HepG2 (cell line): ENCODE results near the gene FGFR2.

Experiments used
- BRCA1 ChIP-seq: sonication (generic); formaldehyde crosslinking; IDR thresholded peaks from 2 replicates; pipeline ENCODE4 v1.4.0; 2020; ENCODE audit warnings: missing genetic modification reagents
- EED ChIP-seq: sonication (generic); formaldehyde crosslinking; IDR thresholded peaks from 2 replicates; pipeline ENCODE4 v1.5.0; 2020; ENCODE audit warnings: mild to moderate bottlenecking, missing genetic modification reagents
- EHMT2 ChIP-seq: fragments of 200-600 bp; sonication (generic); IDR thresholded peaks from 2 replicates; pipeline ENCODE4 v1.7.0; 2017; ENCODE audit warnings: antibody characterized with exemption, low read depth, low read length, borderline replicate concordance
- EP300 ChIP-seq, 3 experiments: sonication (generic) in 1 of 3; formaldehyde crosslinking in 1 of 3; IDR thresholded peaks; 2 replicates each; pipeline versions ENCODE4 v1.5.1 to v1.6.1; 2011 to 2020; ENCODE audit warnings: low read depth in 2 of 3, low read length in 2 of 3, borderline replicate concordance in 1 of 3, improper control_type of control experiment in 1 of 3, mild to moderate bottlenecking in 1 of 3, missing genetic modification reagents in 1 of 3, moderate library complexity in 1 of 3
- FOSL1 ChIP-seq: sonication (generic); formaldehyde crosslinking; IDR thresholded peaks from 2 replicates; pipeline ENCODE4 v1.9.0; 2021; ENCODE audit warnings: missing genetic modification reagents, borderline replicate concordance
- GATAD1 ChIP-seq: IDR thresholded peaks from 2 replicates; pipeline ENCODE4 v1.6.1; 2016; ENCODE audit warnings: missing genetic modification reagents, missing compliant biosample characterization
- KAT7 ChIP-seq: IDR thresholded peaks from 2 replicates; pipeline ENCODE4 v1.6.1; 2018; ENCODE audit warnings: borderline replicate concordance, missing compliant biosample characterization
- RFX5 ChIP-seq: IDR thresholded peaks from 2 replicates; pipeline ENCODE4 v1.6.1; 2011; ENCODE audit warnings: low read depth, low read length, improper control_type of control experiment
- SSRP1 ChIP-seq: IDR thresholded peaks from 2 replicates; pipeline ENCODE4 v1.6.1; 2016; ENCODE audit warnings: control low read depth
- U2AF2 ChIP-seq: fragments of 200-400 bp; formaldehyde crosslinking; IDR thresholded peaks from 2 replicates; pipeline ENCODE4 v1.6.1; 2017; ENCODE audit warnings: low read depth, mild to moderate bottlenecking, low read length
- ZNF562 ChIP-seq: sonication (generic); formaldehyde crosslinking; IDR thresholded peaks from 2 replicates; pipeline ENCODE4 v1.8.0; 2022; ENCODE audit warnings: missing genetic modification reagents, borderline replicate concordance
- TF ChIP-seq, protein P1 (sequence below): sonication (generic); formaldehyde crosslinking; IDR thresholded peaks from 2 replicates; pipeline ENCODE4 v1.5.0; 2020; ENCODE audit warnings: mild to moderate bottlenecking, missing genetic modification reagents, moderate library complexity

- TF ChIP-seq RFX5 (no peak), EP300 (IDR thresholded peaks at IDR 0.05; ENCODE audit: low read depth in 2 of 2, low read length in 2 of 2) (no peak), EP300 (CRISPR knock-in tag; IDR thresholded peaks at IDR 0.05; ENCODE audit: borderline replicate concordance) (no peak), EHMT2 (no peak), EED (no peak), FOSL1 (CRISPR knock-in tag) (no peak), GATAD1 (CRISPR knock-in tag) (no peak), KAT7 (no peak), ZNF562 (no peak), BRCA1 (CRISPR knock-in tag) (no peak), U2AF2 (no peak), SSRP1 (CRISPR knock-in tag) (no peak)
- TF ChIP-seq, protein P1, sequence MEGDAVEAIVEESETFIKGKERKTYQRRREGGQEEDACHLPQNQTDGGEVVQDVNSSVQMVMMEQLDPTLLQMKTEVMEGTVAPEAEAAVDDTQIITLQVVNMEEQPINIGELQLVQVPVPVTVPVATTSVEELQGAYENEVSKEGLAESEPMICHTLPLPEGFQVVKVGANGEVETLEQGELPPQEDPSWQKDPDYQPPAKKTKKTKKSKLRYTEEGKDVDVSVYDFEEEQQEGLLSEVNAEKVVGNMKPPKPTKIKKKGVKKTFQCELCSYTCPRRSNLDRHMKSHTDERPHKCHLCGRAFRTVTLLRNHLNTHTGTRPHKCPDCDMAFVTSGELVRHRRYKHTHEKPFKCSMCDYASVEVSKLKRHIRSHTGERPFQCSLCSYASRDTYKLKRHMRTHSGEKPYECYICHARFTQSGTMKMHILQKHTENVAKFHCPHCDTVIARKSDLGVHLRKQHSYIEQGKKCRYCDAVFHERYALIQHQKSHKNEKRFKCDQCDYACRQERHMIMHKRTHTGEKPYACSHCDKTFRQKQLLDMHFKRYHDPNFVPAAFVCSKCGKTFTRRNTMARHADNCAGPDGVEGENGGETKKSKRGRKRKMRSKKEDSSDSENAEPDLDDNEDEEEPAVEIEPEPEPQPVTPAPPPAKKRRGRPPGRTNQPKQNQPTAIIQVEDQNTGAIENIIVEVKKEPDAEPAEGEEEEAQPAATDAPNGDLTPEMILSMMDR (CRISPR knock-in tag): no peak
Observed at GRCh38 chr10:121459622-121460453, 138.4 kb downstream of the FGFR2 start.
